K562 (cell line): Measurements from ENCODE around the gene DDR1. TPM values are rescaled to one million over a fixed set of nuclear protein-coding genes. Genes with fewer than 3 reads are reported as not detected.

ENCODE experiments used
- KAT8 ChIP-seq: fragments of 450-650 bp; IDR thresholded peaks from 2 replicates; pipeline ENCODE4 v1.6.1; 2016; ENCODE audit warnings: low read depth, mild to moderate bottlenecking
- NFATC3 ChIP-seq: fragments of 450-650 bp; IDR thresholded peaks from 2 replicates; pipeline ENCODE4 v1.6.1; 2017; ENCODE audit warnings: mild to moderate bottlenecking
- RCOR1 ChIP-seq, 2 experiments: IDR thresholded peaks; 2 replicates each; pipeline ENCODE4 v1.6.1; 2012; ENCODE audit warnings: low read depth in 2 of 2, low read length in 2 of 2, borderline replicate concordance in 1 of 2, improper control_type of control experiment in 1 of 2
- polyA plus RNA-seq, 8 experiments: library from polyadenylated mRNA; depleted of rRNA in 4 of 8; stranded (reverse) in 5 of 8; unstranded in 3 of 8; fragments of >200 nt; fragmentation: Nextera tagmentation in 2 of 8; fragmentation: Illumina TruSeq in 1 of 8; extraction: Ambion mirVana in 2 of 8; extraction: Trizol in 1 of 8; gene quantifications; 2 replicates each; pipeline versions ENCODE4 v1.2.1 to v1.2.3, GENCODE V29; 2011 to 2014; ENCODE audit warnings: inconsistent platforms in 1 of 8, missing spikeins in 1 of 8
- total RNA-seq, 7 experiments: library from RNA; depleted of rRNA in 6 of 7; stranded (reverse); fragments of >200 nt in 6 of 7; fragmentation: Illumina TruSeq in 2 of 7; extraction: Trizol in 2 of 7; gene quantifications; 2 replicates each; pipeline versions ENCODE4 v1.2.1 to v1.2.3, GENCODE V29; 2011 to 2021; ENCODE audit warnings: low replicate concordance in 1 of 7
- TF ChIP-seq, protein P1 (sequence below): fragments of 450-650 bp; IDR thresholded peaks from 2 replicates; pipeline ENCODE4 v1.6.1; 2016; ENCODE audit warnings: mild to moderate bottlenecking, moderate library complexity
- TF ChIP-seq, protein P2 (sequence below): IDR thresholded peaks from 3 replicates; pipeline ENCODE4 v1.6.1; 2011; ENCODE audit warnings: borderline replicate concordance, mild to moderate bottlenecking, moderate library complexity; ENCODE audit not compliant: insufficient read length; ENCODE audit errors: extremely low read depth
- TF ChIP-seq, protein P3 (sequence below): fragments of 450-650 bp; IDR thresholded peaks from 2 replicates; pipeline ENCODE4 v1.6.1; 2018; ENCODE audit not compliant: partially characterized antibody

The DDR1 gene
- total and polyA plus RNA-seq, 9 of the 15 experiments (the other 6 are each of a cell fraction or from before 2014, with no cell fraction given), result 1.4 to 44.6 (median 12.2) TPM

DNA sequence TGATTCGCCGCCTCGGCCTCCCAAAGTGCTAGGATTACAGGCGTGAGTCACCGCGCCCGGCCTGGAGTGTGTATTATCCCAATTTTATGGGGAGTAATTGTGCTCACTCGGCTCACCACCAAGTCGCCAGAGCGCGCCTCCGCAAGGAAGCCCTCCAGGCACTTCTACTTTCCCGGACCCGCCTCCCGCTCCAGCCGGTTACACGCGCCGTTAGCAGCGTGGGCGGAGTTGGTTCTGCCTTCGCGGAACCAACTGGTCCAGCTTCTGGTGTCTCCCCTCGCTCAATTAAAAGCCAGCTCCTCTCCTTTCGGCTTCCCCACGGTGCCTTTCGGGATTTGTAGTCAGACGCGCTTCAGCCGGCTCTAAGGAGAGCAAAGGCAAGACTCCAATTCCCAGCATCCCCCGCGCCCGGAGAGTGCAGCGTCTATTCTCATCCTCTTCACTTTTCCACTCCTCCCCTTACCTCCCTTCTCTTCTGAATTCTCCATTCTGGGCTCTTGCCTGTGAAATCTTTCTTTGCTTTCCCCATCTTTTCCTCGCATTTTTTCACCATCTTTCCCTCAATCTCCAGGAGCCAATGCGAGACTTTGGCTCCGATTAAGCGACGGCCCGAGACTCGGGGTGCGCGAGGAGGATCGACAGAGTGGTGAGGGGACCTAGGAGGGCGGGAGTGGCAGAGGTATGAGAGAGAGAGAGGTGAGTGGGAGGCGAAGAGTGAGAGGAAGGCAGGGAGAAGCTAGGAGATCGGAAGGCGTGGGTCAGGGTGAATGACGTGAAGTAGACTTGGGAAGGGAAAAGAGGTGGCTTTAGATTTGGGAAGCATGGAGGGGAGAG lies 23.7 kb downstream of the DDR1 start, which contains the start of gene GTF2H4 (continued):
- TF ChIP-seq, protein P1, sequence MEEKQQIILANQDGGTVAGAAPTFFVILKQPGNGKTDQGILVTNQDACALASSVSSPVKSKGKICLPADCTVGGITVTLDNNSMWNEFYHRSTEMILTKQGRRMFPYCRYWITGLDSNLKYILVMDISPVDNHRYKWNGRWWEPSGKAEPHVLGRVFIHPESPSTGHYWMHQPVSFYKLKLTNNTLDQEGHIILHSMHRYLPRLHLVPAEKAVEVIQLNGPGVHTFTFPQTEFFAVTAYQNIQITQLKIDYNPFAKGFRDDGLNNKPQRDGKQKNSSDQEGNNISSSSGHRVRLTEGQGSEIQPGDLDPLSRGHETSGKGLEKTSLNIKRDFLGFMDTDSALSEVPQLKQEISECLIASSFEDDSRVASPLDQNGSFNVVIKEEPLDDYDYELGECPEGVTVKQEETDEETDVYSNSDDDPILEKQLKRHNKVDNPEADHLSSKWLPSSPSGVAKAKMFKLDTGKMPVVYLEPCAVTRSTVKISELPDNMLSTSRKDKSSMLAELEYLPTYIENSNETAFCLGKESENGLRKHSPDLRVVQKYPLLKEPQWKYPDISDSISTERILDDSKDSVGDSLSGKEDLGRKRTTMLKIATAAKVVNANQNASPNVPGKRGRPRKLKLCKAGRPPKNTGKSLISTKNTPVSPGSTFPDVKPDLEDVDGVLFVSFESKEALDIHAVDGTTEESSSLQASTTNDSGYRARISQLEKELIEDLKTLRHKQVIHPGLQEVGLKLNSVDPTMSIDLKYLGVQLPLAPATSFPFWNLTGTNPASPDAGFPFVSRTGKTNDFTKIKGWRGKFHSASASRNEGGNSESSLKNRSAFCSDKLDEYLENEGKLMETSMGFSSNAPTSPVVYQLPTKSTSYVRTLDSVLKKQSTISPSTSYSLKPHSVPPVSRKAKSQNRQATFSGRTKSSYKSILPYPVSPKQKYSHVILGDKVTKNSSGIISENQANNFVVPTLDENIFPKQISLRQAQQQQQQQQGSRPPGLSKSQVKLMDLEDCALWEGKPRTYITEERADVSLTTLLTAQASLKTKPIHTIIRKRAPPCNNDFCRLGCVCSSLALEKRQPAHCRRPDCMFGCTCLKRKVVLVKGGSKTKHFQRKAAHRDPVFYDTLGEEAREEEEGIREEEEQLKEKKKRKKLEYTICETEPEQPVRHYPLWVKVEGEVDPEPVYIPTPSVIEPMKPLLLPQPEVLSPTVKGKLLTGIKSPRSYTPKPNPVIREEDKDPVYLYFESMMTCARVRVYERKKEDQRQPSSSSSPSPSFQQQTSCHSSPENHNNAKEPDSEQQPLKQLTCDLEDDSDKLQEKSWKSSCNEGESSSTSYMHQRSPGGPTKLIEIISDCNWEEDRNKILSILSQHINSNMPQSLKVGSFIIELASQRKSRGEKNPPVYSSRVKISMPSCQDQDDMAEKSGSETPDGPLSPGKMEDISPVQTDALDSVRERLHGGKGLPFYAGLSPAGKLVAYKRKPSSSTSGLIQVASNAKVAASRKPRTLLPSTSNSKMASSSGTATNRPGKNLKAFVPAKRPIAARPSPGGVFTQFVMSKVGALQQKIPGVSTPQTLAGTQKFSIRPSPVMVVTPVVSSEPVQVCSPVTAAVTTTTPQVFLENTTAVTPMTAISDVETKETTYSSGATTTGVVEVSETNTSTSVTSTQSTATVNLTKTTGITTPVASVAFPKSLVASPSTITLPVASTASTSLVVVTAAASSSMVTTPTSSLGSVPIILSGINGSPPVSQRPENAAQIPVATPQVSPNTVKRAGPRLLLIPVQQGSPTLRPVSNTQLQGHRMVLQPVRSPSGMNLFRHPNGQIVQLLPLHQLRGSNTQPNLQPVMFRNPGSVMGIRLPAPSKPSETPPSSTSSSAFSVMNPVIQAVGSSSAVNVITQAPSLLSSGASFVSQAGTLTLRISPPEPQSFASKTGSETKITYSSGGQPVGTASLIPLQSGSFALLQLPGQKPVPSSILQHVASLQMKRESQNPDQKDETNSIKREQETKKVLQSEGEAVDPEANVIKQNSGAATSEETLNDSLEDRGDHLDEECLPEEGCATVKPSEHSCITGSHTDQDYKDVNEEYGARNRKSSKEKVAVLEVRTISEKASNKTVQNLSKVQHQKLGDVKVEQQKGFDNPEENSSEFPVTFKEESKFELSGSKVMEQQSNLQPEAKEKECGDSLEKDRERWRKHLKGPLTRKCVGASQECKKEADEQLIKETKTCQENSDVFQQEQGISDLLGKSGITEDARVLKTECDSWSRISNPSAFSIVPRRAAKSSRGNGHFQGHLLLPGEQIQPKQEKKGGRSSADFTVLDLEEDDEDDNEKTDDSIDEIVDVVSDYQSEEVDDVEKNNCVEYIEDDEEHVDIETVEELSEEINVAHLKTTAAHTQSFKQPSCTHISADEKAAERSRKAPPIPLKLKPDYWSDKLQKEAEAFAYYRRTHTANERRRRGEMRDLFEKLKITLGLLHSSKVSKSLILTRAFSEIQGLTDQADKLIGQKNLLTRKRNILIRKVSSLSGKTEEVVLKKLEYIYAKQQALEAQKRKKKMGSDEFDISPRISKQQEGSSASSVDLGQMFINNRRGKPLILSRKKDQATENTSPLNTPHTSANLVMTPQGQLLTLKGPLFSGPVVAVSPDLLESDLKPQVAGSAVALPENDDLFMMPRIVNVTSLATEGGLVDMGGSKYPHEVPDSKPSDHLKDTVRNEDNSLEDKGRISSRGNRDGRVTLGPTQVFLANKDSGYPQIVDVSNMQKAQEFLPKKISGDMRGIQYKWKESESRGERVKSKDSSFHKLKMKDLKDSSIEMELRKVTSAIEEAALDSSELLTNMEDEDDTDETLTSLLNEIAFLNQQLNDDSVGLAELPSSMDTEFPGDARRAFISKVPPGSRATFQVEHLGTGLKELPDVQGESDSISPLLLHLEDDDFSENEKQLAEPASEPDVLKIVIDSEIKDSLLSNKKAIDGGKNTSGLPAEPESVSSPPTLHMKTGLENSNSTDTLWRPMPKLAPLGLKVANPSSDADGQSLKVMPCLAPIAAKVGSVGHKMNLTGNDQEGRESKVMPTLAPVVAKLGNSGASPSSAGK, result no peak
- TF ChIP-seq, protein P2, sequence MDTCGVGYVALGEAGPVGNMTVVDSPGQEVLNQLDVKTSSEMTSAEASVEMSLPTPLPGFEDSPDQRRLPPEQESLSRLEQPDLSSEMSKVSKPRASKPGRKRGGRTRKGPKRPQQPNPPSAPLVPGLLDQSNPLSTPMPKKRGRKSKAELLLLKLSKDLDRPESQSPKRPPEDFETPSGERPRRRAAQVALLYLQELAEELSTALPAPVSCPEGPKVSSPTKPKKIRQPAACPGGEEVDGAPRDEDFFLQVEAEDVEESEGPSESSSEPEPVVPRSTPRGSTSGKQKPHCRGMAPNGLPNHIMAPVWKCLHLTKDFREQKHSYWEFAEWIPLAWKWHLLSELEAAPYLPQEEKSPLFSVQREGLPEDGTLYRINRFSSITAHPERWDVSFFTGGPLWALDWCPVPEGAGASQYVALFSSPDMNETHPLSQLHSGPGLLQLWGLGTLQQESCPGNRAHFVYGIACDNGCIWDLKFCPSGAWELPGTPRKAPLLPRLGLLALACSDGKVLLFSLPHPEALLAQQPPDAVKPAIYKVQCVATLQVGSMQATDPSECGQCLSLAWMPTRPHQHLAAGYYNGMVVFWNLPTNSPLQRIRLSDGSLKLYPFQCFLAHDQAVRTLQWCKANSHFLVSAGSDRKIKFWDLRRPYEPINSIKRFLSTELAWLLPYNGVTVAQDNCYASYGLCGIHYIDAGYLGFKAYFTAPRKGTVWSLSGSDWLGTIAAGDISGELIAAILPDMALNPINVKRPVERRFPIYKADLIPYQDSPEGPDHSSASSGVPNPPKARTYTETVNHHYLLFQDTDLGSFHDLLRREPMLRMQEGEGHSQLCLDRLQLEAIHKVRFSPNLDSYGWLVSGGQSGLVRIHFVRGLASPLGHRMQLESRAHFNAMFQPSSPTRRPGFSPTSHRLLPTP, result peak; percentile 87
- peak; percentile 93 for TF ChIP-seq NFATC3
- TF ChIP-seq RCOR1 (IDR thresholded peaks at IDR 0.05; ENCODE audit: borderline replicate concordance in 1 of 2, low read depth in 2 of 2, low read length in 2 of 2), result peak; percentile 67 to 94; a peak in 3 of 4 replicates
- TF ChIP-seq, protein P3, sequence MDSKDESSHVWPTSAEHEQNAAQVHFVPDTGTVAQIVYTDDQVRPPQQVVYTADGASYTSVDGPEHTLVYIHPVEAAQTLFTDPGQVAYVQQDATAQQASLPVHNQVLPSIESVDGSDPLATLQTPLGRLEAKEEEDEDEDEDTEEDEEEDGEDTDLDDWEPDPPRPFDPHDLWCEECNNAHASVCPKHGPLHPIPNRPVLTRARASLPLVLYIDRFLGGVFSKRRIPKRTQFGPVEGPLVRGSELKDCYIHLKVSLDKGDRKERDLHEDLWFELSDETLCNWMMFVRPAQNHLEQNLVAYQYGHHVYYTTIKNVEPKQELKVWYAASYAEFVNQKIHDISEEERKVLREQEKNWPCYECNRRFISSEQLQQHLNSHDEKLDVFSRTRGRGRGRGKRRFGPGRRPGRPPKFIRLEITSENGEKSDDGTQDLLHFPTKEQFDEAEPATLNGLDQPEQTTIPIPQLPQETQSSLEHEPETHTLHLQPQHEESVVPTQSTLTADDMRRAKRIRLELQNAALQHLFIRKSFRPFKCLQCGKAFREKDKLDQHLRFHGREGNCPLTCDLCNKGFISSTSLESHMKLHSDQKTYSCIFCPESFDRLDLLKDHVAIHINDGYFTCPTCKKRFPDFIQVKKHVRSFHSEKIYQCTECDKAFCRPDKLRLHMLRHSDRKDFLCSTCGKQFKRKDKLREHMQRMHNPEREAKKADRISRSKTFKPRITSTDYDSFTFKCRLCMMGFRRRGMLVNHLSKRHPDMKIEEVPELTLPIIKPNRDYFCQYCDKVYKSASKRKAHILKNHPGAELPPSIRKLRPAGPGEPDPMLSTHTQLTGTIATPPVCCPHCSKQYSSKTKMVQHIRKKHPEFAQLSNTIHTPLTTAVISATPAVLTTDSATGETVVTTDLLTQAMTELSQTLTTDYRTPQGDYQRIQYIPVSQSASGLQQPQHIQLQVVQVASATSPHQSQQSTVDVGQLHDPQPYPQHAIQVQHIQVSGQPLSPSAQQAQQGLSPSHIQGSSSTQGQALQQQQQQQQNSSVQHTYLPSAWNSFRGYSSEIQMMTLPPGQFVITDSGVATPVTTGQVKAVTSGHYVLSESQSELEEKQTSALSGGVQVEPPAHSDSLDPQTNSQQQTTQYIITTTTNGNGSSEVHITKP, result peak; percentile 86
- no peak for TF ChIP-seq KAT8
